ENCODE measurements around the gene STXBP5.
"Not testable (repeated sequence)": the region's sequence is repeated elsewhere in the genome, so short reads cannot be mapped to it uniquely, and the experiment has no call there.

Gene STXBP5

DNA sequence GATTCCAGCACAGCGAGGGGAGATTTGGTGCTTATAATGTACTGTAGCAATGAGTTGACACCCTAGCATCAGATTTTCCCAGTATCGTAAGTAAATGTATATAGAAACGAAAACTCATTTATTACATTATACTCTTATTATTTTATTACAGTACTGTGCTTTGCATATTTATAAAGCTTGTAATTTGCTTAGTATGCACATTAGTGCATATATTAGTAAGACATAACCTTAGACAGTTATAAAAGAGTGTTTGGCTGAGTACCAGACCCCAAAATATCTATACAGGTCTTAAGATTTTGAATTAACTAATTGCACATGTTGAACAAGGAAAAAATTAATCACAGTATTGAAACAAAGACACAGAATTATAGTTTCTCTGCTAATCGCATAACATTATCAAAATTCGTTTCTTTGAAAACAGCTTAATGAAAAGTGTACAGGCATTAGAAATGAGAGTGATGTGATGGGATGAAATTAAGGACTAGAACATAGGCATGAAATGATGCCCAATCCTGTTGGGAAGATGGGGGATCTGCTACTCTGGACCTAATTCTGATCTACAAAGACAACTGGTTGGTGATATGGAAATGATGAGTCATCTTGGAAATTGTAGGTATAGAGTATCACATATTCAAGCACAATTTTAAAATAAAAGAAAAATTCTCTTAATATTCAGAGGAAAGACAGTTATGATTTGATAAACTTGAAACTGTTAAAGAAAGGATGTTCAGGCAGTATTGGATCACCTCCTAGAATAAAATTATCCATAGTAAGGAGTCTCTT is 42.8 kb downstream of the STXBP5 start:
- no peak for DNase-seq (ENCODE audit: low read depth in 3 of 3)

DNA sequence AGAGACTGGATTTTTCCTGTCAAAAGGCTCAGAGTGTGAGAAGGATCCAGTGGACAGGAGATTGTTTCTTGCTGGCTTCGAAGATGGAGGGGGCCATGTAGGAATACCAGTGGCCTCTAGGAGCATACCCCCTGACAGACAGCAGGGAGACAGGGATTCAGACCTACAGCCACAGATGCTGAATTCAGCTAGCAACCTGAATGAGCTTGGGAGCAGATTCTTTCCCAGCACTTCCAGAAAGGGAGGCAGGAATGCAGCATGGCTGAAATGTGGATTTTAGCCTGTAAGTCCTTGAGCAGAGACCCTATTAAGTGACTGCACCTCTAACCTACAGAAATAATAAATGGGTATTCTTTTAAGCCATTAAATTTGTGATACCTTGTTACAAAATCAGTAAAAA is 44.6 kb downstream of the STXBP5 start:
- DNase-seq (ENCODE audit: low read depth in 3 of 3): no peak

DNA sequence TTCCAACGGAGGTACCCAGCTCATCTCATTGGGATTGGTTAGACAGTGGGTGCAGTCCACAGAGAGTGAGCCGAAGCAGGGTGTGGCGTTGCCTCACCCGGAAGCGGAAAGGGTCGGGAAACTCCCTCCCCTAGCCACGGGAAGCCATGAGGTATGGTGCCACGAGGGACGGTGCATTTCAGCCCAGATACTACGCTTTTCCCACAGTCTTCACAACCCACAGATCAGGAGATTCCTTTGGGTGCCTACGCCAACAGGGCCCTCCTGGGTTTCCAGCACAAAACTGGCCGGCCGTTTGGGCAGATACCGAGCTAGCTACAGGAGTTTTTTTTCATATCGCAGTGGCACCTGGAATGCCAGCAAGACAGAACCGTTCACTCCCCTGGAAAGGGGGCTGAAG is 46.9 kb downstream of the STXBP5 start:
- no peak for DNase-seq (ENCODE audit: low read depth in 3 of 3)

DNA sequence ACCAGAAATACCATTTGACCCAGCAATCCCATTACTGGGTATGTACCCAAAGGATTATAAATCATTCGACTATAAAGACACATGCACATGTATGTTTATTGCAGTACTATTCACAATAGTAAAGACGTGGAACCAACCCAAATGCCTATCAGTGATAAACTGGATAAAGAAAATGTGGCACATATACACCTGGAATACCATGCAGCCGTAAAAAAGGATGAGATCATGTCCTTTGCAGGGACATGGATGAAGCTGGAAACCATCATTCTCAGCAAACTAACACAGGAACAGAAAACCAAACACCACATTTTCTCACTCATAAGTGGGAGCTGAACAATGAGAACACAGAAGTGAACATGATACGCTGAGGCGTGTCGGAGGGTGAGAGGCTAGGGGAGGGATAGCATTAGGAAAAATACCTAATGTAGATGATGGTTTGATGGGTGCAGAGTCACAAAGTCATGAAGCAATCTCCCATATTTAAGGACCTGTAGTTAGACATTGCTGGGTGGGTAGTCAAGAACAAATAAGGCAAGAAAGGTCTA is 50.8 kb downstream of the STXBP5 start:
- DNase-seq (ENCODE audit: low read depth in 3 of 3): not testable (repeated sequence)

DNA sequence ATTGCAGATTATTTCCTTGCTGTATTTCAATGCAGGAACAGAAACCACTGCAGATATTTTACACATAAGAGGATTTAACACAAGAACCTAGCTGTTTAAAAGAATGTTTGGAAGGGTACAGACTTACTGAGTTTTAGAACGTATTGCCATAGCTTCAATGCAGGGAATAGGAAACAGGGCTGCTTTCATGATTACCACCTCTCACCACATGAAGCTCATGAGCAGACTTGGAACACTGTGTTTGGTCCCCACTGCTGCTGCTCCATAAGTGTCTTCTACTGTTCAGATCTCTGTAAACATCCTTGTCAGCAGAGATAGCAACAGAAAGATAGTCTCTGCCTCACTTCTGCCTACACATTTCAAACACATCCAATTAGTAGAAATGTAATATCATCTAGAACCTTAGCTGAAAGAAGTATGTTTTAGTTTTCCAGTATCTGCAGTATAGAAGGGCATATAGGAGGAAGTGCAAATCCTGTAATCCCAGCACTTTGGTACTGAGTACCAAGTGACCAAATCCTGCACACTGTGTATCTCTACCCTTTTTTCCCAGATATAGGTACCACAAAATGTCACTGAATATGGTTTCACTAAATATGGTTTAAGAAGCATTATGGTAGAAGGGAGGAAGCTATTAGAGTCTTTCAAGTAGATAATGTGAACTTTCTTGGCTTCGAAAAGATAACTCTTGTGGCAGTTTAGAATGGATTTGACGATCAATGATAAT is 51.9 kb downstream of the STXBP5 start:
- DNase-seq (ENCODE audit: low read depth in 3 of 3): no peak

DNA sequence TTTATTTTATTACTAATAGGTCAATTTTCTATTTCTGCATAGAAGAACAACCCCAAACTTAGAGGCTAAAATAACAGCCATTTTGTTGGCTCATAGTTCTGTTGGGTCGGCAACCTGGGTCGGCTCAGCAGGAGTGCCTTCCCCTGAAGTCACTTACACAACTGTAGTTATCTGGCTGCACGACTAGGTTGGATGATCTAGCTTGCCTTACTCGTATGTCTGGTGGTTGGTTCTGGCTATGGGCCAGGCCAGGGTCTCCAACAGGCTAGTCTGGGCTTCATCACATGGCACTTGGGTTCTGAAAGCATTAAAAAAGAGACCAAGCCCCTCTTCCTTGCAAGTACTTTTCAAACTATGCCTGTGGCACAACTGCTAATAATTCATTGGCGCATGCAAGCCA is 53.5 kb downstream of the STXBP5 start:
- DNase-seq (ENCODE audit: low read depth in 3 of 3): no peak

DNA sequence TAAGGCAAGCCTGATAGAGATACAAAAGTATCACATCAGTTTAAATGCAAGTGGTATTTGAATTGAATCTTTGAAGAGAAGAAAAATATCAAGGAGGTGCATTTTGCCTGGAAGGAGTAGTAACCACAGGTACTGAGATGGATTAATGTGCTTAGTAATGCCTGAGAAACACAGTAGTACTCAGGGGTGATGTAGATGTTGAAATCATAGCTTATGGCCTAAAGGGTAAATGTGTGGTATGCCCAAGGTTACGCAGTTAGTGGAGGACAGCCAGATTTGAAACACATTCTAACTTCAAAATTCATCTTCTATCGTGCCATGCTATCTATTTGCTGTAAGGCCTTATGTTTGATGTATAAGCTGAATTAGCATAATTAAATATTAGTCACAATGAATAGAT is 55.9 kb downstream of the STXBP5 start:
- DNase-seq (ENCODE audit: low read depth in 3 of 3): no peak

DNA sequence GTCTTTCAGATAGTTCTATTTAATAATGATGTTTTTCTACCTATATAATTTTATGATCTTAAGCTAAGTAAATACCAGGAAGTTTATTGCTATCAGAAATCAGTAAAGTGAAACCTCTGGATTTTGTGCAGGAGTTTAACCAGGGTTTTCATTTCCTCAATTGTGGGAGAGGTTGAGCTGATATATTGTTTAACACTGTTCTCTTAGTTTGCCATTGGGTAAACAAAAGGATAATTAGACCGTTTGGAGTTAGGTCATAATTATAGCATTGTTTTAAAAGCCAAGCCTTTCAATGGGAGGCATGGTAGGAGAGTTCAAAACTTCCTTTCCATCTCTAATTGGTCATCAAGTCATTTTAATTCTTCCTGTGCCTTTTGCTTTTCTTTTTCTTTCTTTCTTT is 58.7 kb downstream of the STXBP5 start:
- no peak for DNase-seq (ENCODE audit: low read depth in 3 of 3)

DNA sequence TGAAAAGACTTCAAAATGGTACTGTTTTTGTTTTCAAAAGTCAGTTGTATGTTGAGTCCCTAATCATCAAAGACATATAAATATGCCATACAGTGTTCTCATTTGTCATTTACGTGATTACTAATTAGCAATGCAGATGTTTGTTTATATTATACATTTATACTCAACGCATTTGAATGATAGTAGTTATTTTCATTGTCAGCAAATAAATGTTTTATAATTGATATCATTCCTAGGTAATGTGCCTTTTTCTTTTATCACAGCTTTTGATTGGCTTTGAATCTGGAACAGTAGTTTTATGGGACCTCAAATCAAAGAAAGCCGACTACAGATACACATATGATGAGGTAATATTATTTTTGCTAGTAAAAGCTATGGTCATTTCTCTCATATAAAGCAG is 62.6 kb downstream of the STXBP5 start:
- no peak for DNase-seq (ENCODE audit: low read depth in 3 of 3)

DNA sequence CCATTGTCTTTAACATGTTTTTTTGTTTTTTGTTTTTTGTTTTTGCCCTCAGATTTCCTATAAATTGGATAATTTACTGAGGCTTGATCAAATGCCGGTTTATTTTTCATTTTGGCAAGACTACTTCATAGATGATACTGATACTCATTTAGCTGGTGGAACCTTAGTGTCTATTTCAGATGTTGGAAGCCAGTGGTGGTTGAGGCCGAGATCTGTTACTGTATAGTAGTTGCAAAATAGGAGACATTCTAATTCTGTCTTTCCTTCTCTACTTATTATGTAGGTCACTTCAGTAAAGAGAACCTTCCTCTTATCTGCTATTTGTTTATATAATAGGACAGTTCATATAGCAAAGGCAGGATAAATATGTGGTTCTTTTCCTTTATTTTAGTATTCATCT is 63.4 kb downstream of the STXBP5 start:
- DNase-seq (ENCODE audit: low read depth in 3 of 3): no peak

DNA sequence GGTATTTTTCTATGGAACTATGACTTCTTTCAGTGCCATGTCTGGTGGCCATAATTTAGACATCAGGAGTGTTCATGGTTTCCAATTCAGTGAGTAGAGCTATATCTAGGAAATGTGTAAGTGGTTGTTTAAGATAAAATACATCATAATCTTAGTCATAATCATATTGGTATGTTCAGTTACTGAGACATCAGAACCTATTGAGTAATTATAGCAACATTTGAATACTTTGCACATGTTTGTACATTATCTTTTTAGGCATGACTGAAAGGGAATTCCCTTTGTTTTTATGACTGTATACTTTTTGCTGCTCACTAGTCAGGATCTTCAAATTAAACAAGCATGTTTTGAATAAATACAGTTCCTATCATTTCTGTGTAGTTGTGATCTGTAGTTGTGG is 64.0 kb downstream of the STXBP5 start:
- no peak for DNase-seq (ENCODE audit: low read depth in 3 of 3)

DNA sequence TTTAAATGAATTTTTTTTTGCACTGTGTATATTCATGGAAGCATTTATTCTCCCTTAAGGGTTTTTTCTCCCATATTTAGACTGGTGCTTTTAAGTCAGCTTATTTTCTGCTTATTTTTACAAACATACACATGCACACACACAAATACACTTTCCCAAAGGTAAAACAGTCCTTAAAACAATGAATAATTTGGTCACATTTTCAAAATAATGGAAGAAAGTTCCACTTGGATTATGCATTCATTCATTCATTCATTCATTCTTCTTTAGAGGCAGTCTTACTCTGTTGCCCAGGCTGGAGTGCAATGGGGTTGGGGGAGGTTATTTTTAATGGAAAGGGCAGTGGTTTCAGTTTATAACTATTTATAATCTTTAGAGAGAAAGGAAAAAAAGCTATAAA is 69.8 kb downstream of the STXBP5 start:
- DNase-seq (ENCODE audit: low read depth in 3 of 3): no peak

DNA sequence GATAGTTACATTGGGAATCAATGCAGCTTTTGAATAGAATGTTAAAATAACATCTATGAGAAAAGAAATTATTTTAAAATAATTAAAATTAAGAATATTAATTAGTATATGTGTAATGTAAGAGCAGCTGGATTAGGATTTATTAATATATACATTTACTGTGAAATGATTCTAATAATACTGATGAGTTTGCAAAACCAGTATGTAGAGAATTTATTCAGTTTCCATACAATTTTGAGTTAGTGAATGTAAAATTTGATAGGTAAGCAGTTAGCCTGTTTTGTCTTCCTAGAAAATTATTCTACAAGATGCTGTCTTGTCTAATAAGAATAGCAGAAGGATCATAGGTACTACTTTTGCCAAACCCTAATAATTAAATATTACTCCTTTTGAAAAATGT is 70.6 kb downstream of the STXBP5 start:
- no peak for DNase-seq (ENCODE audit: low read depth in 3 of 3)

DNA sequence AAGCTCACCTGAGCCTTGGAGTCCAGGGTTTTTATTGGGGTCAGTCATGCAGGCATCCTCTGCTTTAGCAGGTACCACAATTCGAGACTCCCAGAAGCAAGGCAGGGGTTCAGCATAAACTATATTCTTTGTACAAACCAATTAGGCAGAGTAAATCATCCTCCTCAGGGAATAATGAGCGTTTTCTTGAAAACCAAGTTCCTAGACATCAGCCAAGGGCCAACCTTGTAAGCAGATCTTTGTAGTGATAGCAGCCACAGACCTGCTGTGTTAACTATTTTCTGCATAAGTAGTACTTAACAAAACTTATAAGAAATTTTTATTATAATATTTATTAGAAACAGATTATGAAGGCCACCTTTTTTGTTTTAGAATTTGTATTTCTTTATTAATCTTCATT is 74.7 kb downstream of the STXBP5 start:
- no peak for DNase-seq (ENCODE audit: low read depth in 3 of 3)

DNA sequence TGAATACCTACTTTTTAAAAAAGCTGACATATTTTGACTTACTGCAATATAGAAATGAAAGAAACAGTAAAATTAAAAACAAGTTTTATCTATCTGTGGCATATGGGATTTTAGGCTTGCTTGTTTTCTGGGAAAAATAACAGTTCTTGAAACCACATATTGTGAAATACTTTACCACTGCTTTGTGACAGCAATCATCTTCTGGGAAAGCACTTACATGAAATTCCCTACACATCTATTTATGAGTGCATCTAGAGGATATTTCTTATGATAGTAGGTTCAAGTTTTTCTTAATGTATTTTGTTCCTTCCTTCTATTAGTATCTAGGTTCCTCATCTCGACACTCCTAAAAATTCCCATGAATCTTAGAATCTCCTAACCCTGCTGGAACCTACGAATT is 75.2 kb downstream of the STXBP5 start:
- DNase-seq (ENCODE audit: low read depth in 3 of 3): no peak

DNA sequence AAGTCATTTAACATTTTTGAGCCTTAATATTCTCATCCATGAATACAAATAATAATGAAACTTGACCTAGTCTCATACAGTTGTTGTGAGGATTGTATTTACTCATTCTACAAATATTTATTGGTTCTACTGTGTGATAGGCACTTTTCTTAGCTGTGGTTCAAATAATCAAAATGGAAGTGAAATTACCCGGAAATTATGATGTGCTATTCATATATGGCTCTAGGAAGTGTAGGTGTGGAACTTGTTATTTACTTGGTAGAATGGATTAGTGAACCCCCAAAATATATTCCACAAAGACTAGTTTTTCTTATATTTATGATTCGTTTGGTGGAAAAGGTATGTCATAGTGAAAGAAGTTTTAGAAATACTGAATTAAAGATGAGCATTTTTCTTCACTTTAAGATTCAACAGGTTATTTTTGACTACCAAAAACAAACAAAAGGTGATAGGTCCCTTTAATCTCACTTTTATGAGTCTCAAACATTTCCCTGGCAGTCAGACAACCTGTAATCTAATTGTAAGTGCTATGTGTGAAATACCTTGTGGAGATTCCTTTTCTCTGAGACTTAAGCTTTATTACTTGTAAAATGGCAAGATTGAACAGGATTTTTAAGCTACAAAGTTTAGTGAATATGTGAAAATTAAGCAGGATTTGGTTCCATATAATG is 77.8 kb downstream of the STXBP5 start:
- DNase-seq (ENCODE audit: low read depth in 3 of 3): no peak

DNA sequence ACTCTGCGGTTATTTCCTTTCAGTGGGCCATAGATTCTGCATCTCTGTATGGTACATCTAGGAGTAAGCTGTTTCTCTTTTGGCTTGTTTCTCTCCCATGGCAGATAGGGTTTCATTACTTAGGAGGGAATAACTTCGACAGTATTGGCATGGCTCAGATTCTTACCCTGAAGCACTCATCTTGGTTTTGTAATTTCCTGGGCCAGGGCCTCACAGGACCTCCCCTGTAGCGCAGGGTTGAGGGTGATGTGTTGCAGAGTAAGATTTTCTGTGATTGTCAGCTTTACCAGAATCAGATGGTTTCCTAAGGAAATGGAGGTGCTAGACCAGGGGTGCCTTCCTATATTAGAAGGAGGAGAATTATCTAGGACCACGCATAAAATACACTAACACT is 78.3 kb downstream of the STXBP5 start:
- DNase-seq (ENCODE audit: low read depth in 3 of 3): no peak

DNA sequence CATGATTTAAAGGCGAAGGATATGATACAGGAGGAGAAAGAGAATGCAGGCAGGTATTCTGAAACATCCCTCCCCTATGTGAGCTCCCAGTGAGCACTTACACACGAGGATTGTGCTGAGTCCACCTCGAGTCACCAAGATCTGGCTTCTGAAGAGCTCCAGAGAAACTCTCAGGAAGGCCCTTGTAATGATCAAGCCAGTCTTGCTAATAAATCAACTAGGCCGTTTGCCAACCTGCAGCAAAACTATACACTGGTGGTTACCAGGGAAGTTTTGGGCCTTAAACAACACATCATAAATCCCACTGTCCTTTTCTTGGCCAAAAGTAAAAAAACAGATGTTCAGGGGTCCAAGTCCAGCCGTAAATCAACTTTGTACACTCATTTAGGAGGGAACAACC is 79.2 kb downstream of the STXBP5 start:
- no peak for DNase-seq (ENCODE audit: low read depth in 3 of 3)

DNA sequence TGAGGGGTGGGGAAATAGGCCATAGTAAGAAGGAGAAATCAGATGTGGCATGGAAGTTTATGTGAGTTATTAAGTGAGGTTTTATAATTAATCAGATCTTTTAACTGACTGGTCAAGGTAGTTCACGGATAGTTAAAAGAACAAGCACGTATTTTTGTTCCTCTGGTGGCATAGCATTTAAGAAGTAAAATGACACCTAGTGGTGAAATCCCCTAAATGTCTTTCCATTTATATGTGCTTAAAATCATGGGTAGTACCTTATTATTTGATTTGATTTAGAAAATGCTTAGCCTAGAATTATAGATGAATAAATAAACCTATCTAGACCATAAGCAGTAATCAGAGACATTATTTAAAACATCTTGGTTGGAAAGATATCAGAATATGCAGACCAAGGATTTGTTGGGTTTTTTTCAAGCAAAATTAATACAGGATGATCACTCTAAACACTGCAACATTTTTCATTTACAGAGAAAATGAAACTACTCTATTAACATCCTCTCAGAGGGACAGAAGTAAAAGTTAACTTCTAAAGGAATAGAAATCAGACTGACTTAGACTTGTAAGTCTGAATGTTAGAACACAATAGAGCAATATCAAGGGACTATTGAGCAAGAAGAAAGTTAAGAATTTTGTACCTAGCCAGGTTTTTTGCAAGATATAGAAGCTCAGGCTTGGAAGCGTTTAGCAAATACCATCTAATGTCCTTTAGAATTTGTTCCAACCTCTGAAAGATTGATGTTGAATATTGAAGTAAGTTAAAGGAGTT is 81.1 kb downstream of the STXBP5 start:
- DNase-seq (ENCODE audit: low read depth in 3 of 3): no peak

DNA sequence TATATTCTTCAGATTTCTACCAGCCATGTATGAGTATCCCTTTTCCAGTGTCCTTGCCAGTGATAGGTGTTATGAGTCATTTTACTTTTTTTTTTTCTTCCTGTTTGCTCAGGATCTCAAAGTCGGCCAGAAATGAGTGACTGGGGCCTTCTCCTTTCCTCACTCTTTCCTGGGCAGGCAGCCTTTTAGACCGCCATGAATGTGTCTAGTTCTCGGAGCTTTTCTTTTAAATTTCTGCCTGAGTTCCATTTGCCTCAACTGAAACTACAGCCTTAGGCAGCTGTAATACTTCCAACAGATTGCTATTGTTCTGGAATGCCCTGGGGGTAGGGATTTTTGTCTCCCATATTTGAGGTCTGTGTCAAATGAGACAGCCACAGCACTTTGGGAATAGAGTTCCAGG is 83.7 kb downstream of the STXBP5 start:
- no peak for DNase-seq (ENCODE audit: low read depth in 3 of 3)

DNA sequence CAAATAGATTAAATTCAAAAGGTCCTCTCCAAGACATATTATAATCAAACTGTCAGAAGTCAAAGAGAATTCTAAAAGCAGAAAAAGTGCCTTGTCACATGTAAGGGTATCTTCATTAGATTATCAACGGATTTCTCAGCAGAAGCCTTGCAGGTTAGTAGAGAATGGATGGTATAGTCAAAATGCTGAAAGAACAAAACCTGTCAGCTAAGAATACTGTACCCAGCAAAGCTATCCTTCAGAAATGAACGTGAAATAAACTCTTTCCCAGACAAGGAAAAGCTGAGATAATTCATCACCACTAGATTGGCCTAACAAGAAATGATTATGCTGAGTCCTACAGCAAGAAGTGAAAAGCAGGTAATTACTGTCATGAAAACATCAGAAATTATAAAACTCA is 92.9 kb downstream of the STXBP5 start:
- no peak for DNase-seq (ENCODE audit: low read depth in 3 of 3)
